DND-41 (cell line): ENCODE data around the gene LAMB4.

Source experiments
- CTCF ChIP-seq: IDR thresholded peaks from 2 replicates; pipeline ENCODE4 v1.5.1; 2012; ENCODE audit warnings: borderline replicate concordance, low read length, moderate library complexity, mild to moderate bottlenecking; ENCODE audit not compliant: poor library complexity, severe bottlenecking; ENCODE audit errors: extremely low read depth
- EZH2 ChIP-seq: IDR thresholded peaks from 3 replicates; pipeline ENCODE4 v1.6.1; 2012; ENCODE audit warnings: borderline replicate concordance, low read depth, mild to moderate bottlenecking, moderate library complexity, low read length, inconsistent platforms; ENCODE audit not compliant: severe bottlenecking

DNA sequence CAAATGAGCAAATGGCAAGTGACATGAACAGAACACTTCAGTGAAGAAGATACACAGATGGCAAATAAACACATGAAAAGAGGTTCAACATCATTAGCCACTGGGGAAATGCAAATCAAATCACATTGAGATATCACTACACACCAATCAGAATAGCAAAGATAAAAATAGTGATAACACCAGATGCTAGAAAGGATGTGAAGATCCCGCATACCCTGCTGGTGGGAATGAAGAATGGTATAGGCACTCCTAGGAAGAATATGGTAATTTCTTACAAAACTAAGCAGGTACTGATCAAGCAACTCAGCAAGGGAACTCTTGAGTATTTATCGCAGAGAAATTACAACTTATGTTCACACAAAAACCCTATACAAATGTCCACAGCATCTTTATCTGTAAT is 11.2 kb downstream of the LAMB4 start:
- no peak for TF ChIP-seq CTCF
- no peak for TF ChIP-seq EZH2
